Bronchial epithelial cell (primary cell): ENCODE results near the gene PSMD6. TPM values are rescaled to one million over a fixed set of nuclear protein-coding genes. Genes with fewer than 3 reads are reported as not detected.
A peak's percentile ranks its signal among the peaks of the same experiment; 100 is the strongest.

ENCODE experiments used
- DNase-seq: peaks from one replicate; pipeline ENCODE4 v3.0.0-alpha.2; 2010; ENCODE audit warnings: low read depth
- FAIRE-seq: peaks from 2 replicates; lab custom pipeline; 2011; peaks lifted over from hg19 to GRCh38; lab: Jason Lieb, UNC
- H3K27me3 ChIP-seq: 2 replicates; pipeline ENCODE4 v1.5.1; 2011; ENCODE audit warnings: low read length; ENCODE audit not compliant: control insufficient read depth, insufficient read depth
- H3K36me3 ChIP-seq: 2 replicates; pipeline ENCODE4 v1.5.1; 2011; ENCODE audit warnings: low read length; ENCODE audit not compliant: control insufficient read depth, insufficient read depth
- H3K4me3 ChIP-seq: 2 replicates; pipeline ENCODE4 v1.5.1; 2011; ENCODE audit warnings: mild to moderate bottlenecking, low read depth, low read length, control low read depth
- total RNA-seq: library from RNA; depleted of rRNA; stranded (reverse); fragments of >200 nt; gene quantifications from 2 replicates; pipeline ENCODE4 v1.2.1, GENCODE V29; 2014
- TF ChIP-seq, protein P1 (sequence below): IDR thresholded peaks from 2 replicates; pipeline ENCODE4 v1.5.1; 2011; ENCODE audit warnings: mild to moderate bottlenecking, moderate library complexity, low read length, control low read depth, inconsistent platforms; ENCODE audit not compliant: insufficient read depth, severe bottlenecking

Gene PSMD6
- total RNA-seq, 1 donor from 2014 or later = 52.9 TPM

DNA sequence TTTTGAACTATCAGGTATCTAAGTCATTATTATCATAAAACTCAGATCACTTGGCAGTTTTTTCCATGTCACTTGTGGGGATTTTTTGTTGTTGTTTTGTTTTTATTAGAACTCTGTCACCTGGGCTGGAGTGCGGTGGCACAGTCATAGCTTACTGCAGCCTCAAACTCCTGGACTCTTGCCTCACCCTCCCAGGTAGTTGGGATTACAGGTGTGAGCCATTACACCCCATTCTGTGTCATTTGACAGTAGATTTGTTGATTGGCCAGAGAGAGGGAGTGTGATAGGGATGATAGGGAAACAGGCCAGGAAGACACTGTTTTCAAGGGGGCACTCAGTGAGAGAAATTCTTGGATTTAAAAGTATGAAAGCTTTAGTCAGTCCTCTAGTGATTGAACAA, 56.4 kb downstream of the PSMD6 start:
- FAIRE-seq (no peak), DNase-seq (peak; percentile 45)
- Histone ChIP-seq H3K36me3 (peaks cover 1% of the 10 kb centered on the region), H3K27me3 (no peaks in the 10 kb centered on the region), H3K4me3 (no peak overlapping the region)
- TF ChIP-seq, protein P1, sequence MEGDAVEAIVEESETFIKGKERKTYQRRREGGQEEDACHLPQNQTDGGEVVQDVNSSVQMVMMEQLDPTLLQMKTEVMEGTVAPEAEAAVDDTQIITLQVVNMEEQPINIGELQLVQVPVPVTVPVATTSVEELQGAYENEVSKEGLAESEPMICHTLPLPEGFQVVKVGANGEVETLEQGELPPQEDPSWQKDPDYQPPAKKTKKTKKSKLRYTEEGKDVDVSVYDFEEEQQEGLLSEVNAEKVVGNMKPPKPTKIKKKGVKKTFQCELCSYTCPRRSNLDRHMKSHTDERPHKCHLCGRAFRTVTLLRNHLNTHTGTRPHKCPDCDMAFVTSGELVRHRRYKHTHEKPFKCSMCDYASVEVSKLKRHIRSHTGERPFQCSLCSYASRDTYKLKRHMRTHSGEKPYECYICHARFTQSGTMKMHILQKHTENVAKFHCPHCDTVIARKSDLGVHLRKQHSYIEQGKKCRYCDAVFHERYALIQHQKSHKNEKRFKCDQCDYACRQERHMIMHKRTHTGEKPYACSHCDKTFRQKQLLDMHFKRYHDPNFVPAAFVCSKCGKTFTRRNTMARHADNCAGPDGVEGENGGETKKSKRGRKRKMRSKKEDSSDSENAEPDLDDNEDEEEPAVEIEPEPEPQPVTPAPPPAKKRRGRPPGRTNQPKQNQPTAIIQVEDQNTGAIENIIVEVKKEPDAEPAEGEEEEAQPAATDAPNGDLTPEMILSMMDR = no peak

DNA sequence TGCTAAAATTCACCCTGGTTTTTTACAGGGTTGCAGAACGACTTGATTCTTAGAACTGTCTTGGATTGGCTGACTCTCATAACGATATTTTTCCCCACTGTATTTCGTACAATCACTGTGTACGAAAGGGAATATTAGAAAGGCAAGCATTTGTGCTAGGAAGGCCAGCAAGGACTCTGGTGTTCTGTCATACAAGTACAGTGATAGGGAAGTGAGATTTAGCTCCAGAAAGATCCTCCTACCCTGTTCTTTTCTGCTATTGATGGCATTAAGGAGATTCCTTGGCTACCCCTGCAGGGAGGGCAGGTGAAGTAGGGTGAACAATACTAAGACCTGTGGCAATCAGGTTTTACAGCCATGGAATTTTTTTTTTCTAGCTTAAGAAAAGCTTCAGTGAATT, 57.3 kb downstream of the PSMD6 start:
- FAIRE-seq = no peak
- H3K27me3 ChIP-seq = no peaks in the 10 kb centered on the region
- no peak overlapping the region for H3K4me3 ChIP-seq
- TF ChIP-seq, protein P1 = no peak
- no peak for DNase-seq
- H3K36me3 ChIP-seq = peaks cover under 1% of the 10 kb centered on the region

DNA sequence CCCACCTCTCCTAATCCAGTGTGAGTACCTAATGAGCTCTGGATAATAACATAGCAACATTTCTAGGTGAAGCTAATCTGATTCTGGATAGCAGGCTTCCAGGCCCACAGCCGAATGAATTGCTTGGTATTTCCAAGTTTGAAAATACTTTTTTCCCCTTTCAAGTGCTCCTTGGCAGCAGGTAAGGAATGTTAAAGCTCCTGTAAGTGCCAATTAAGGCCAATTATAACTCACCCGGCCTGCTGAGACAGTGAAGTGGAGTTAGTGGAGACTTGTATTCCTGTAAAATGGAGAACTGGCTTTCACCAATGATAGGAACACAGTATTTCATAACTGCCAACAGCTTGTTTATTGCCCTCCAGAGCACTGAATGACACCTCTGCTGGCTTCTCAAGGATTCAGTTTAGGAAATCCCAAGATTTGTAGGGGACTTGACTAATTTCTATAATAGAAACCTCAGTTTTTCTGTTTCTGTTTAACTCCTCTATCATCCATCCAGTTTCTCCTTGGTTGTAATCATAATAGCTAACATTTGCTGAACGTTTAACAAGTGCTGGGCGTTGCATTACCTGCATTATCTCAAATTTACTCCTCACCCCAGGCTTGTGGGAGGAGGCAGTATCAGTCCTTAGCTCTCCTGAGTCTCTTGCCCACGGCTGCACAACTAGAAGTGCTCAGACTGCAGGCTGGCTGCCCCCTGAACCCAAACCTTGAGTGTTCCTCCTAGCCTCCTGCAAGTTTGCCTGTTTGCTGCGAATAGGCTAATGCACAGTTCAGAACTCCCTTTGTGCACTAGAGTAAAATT, 58.4 kb downstream of the PSMD6 start:
- H3K27me3 ChIP-seq = no peaks in the 10 kb centered on the region
- no peak overlapping the region for H3K4me3 ChIP-seq
- H3K36me3 ChIP-seq = no peaks in the 10 kb centered on the region
- DNase-seq (no peak), FAIRE-seq (no peak)
- TF ChIP-seq, protein P1 = no peak

DNA sequence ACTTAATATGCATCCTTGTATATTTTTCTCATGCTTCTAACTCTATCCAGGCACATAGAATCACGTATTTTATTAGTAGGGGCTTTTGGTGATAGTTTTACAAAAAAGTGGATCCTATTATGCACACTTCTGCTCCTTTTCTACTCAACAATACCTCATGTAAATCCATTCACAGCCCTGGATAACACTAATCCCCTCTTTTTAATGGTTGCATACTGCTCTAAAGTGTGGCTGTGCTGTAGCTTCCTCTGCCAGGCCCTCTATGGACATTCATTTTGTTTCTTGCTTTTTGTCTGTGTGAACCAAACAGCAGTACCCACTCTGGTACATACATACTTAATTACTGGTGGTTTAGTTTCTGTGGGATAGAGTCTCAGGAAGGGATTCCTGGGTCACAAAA, 59.8 kb downstream of the PSMD6 start:
- FAIRE-seq = no peak
- H3K36me3 ChIP-seq = no peaks in the 10 kb centered on the region
- no peak overlapping the region for H3K4me3 ChIP-seq
- DNase-seq = no peak
- H3K27me3 ChIP-seq = no peaks in the 10 kb centered on the region
- TF ChIP-seq, protein P1 = no peak

DNA sequence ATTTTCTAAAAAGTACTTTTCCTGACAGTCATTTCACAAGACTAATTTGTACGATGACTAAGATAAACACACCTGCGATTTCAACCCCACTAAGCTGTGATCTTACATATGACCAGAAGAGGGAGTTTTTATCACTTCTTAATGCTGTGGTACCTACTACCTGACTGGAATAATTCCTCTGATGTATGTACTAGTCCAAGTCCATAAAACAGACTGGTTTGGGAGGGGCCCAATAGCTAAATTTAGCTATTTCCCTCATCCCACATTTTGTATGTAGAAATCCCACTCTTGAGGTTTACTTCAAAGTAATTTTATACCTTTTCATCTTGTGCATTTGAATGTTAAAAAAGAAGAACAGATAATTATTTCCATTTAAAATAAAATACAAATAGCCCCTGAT, 61.4 kb downstream of the PSMD6 start:
- Histone ChIP-seq H3K27me3 (no peaks in the 10 kb centered on the region), H3K36me3 (no peaks in the 10 kb centered on the region), H3K4me3 (no peak overlapping the region)
- TF ChIP-seq, protein P1 = peak; percentile 50
- FAIRE-seq = no peak
- peak; percentile 82 for DNase-seq

Other genes with a start within 250 kb of the PSMD6 start
- gene C3orf49, start 204.2 kb downstream of the PSMD6 start, total RNA-seq = not detected in 2 replicates
- 30.0 and 38.8 TPM in 2 replicates for gene THOC7, start 159.7 kb downstream of the PSMD6 start, total RNA-seq
- gene ATXN7, start 159.6 kb downstream of the PSMD6 start, total RNA-seq = 8.7 and 9.5 TPM in 2 replicates
- gene SCAANT1, start 111.1 kb downstream of the PSMD6 start, total RNA-seq = not detected in 2 replicates
- 1.4 and 2.4 TPM in 2 replicates for gene PRICKLE2, start 202.0 kb upstream of the PSMD6 start, total RNA-seq